Coronary artery (tissue), 2 donors: Measurements from ENCODE around the gene SLC22A23.

Source experiments
- DNase-seq: peaks from one replicate; pipeline ENCODE4 v3.0.0-alpha.2; 2017; ENCODE audit warnings: low spot score
- H3K27ac ChIP-seq, 2 donors: fragments of 200-600 bp; sonication (generic); one replicate each; pipeline ENCODE4 v1.5.1; 2016 to 2019
- H3K4me3 ChIP-seq: fragments of 200-600 bp; sonication (generic); 2 replicates; pipeline ENCODE4 v1.5.1; 2016; ENCODE audit warnings: mild to moderate bottlenecking, moderate library complexity
- CTCF ChIP-seq: fragments of 200-600 bp; sonication (generic); IDR thresholded peaks from one replicate; pipeline ENCODE4 v1.5.1; 2019; ENCODE audit warnings: antibody characterized with exemption

The SLC22A23 gene

GRCh38 chr6:3421143-3421542, 35.7 kb downstream of the SLC22A23 start:
- H3K27ac ChIP-seq: no peak overlapping the region
- TF ChIP-seq CTCF: no peak
- no peak overlapping the region for H3K4me3 ChIP-seq

DNA sequence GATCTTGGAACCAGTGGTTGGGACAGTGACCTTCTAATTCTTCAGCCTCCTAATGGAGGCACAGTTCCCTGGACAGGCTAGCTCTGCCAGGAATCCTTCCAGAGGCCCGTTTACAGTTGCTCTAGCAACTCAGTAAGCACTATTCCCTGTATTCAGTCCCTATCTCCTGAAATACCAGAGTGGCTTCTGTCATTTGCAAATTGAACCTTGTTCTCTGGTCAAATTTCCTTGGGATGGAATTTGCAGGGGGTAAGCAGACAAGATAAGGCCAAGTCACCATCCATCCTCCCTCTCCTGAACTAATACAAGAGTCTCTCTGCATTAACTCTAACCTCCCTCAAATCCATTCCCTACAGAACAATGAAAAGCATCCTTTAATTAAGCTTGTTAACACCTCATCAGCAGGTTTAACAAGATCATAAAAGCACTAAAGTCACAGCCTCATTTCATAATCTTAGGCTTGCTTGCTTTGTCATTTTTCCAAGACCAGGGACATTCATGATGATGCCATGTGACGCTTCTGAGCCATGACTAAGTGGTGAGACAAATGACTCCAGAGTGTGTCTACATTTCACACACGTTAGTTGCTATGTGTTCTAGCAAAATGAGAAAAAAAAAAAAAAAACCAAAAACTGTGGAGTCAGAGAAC, 37.1 kb downstream of the SLC22A23 start:
- no peak overlapping the region for H3K27ac ChIP-seq
- TF ChIP-seq CTCF: no peak
- no peak for DNase-seq

More at GRCh38 chr6:3421143-3421542, 35.7 kb downstream of the SLC22A23 start:
- no peak for DNase-seq

GRCh38 chr6:3418496-3419060, 38.3 kb downstream of the SLC22A23 start:
- no peak overlapping the region for H3K4me3 ChIP-seq
- no peak overlapping the region for H3K27ac ChIP-seq
- no peak for TF ChIP-seq CTCF
- DNase-seq: no peak

More for the DNA sequence above, 37.1 kb downstream of the SLC22A23 start:
- no peak overlapping the region for H3K4me3 ChIP-seq

DNA sequence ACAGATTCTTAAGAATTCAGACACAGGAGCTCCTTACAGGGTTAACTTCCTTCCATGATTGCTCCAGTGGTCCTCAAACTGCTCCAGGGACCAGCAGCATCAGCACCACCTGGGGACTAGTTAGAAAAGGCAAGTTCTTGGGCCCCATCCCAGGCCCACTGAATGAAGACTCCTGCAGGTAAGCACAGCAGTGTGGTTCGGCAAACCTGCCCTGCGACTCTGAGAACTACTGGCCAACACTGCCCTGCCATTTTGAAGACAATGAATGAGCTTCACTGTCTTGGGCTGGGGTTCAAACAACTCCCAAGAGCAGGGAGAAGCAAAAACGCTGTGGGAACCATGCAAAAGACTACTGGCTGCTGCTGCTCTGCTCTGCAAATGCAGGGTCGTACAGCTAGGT, 39.4 kb downstream of the SLC22A23 start:
- no peak for DNase-seq
- TF ChIP-seq CTCF: no peak
- H3K27ac ChIP-seq: no peak overlapping the region
- no peak overlapping the region for H3K4me3 ChIP-seq

DNA sequence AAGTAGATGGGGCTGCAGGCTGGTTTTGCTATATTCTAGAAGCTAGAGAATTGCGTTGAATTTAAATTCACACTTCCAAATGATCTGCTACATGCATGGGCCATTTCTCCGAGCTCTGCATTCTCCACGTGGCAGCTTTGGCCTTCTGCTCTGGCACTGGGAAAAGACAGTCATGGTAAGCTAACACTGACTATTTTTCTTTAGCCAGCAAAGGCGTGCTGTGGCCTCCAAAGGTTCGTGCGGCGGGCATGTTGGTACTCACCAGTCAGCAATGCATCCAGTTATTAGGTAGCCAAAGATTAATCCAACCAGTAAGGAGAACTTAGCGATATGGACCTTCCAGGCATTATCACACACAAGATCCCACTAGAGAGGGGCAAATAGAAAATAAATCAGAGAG, 41.4 kb downstream of the SLC22A23 start:
- no peak for TF ChIP-seq CTCF
- no peak for DNase-seq
- Histone ChIP-seq H3K27ac (no peak overlapping the region), H3K4me3 (no peak overlapping the region)

DNA sequence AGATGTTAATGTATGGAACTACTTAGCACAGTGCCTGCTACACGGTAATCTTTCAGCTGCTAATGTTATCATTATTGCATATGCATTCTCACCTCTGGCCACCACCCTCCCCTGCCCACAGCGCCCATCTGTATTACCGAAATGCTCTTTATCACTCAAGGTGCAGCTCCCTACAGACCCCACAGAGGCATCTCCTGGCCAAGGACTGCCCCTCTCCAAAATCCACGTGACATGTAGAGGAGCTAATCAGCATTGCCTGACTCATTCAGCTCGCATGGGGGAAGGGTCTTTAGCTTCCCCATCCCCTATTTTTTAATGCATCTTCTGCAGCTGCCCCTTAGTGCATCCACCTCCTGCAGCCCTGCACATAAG, 41.8 kb downstream of the SLC22A23 start:
- no peak overlapping the region for H3K27ac ChIP-seq
- no peak overlapping the region for H3K4me3 ChIP-seq
- no peak for DNase-seq
- no peak for TF ChIP-seq CTCF
